Neural cell (in vitro differentiated cells): Measurements from ENCODE around the gene PITX1.

Experiments used
- POLR2AphosphoS5 ChIP-seq: IDR thresholded peaks from 2 replicates; pipeline ENCODE4 v1.6.1; 2012
- TF ChIP-seq, protein P1 (sequence below): fragments of 450-650 bp; IDR thresholded peaks from 2 replicates; pipeline ENCODE4 v1.5.1; 2014; ENCODE audit warnings: antibody characterized with exemption, mild to moderate bottlenecking, moderate library complexity; ENCODE audit not compliant: poor library complexity, severe bottlenecking

GRCh38 chr5:135040034-135040332 lies 6.0 kb upstream of the PITX1 start:
- TF ChIP-seq, protein P1, sequence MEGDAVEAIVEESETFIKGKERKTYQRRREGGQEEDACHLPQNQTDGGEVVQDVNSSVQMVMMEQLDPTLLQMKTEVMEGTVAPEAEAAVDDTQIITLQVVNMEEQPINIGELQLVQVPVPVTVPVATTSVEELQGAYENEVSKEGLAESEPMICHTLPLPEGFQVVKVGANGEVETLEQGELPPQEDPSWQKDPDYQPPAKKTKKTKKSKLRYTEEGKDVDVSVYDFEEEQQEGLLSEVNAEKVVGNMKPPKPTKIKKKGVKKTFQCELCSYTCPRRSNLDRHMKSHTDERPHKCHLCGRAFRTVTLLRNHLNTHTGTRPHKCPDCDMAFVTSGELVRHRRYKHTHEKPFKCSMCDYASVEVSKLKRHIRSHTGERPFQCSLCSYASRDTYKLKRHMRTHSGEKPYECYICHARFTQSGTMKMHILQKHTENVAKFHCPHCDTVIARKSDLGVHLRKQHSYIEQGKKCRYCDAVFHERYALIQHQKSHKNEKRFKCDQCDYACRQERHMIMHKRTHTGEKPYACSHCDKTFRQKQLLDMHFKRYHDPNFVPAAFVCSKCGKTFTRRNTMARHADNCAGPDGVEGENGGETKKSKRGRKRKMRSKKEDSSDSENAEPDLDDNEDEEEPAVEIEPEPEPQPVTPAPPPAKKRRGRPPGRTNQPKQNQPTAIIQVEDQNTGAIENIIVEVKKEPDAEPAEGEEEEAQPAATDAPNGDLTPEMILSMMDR: no peak
- TF ChIP-seq POLR2AphosphoS5: no peak
